GM12864 (cell line): ENCODE results near the gene CYP2C9.
"Not testable (repeated sequence)": the region's sequence is repeated elsewhere in the genome, so short reads cannot be mapped to it uniquely, and the experiment has no call there.

Experiments
- DNase-seq: peaks from one replicate; pipeline ENCODE4 v3.0.0-alpha.2; 2011; ENCODE audit warnings: low read depth
- H3K4me3 ChIP-seq: 2 replicates; pipeline ENCODE4 v1.5.1; 2011; ENCODE audit warnings: mild to moderate bottlenecking, low read depth, low read length, control low read depth
- TF ChIP-seq, protein P1 (sequence below): IDR thresholded peaks from 2 replicates; pipeline ENCODE4 v1.5.1; 2011; ENCODE audit warnings: low read depth, mild to moderate bottlenecking, moderate library complexity, low read length, control low read depth, inconsistent platforms; ENCODE audit errors: missing control alignments

CYP2C9 gene

DNA sequence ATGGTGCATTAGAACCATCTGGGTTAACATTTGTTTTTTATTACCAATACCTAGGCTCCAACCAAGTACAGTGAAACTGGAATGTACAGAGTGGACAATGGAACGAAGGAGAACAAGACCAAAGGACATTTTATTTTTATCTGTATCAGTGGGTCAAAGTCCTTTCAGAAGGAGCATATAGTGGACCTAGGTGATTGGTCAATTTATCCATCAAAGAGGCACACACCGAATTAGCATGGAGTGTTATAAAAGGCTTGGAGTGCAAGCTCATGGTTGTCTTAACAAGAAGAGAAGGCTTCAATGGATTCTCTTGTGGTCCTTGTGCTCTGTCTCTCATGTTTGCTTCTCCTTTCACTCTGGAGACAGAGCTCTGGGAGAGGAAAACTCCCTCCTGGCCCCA lies at the start of gene CYP2C9:
TSS of gene CYP2C9 (plus strand) at position 276 of the 400 bp plus-strand sequence. CDS start at position 301, 25 bp downstream.
- no peak within 1 kb of the TSS for H3K4me3 ChIP-seq
- TF ChIP-seq, protein P1, sequence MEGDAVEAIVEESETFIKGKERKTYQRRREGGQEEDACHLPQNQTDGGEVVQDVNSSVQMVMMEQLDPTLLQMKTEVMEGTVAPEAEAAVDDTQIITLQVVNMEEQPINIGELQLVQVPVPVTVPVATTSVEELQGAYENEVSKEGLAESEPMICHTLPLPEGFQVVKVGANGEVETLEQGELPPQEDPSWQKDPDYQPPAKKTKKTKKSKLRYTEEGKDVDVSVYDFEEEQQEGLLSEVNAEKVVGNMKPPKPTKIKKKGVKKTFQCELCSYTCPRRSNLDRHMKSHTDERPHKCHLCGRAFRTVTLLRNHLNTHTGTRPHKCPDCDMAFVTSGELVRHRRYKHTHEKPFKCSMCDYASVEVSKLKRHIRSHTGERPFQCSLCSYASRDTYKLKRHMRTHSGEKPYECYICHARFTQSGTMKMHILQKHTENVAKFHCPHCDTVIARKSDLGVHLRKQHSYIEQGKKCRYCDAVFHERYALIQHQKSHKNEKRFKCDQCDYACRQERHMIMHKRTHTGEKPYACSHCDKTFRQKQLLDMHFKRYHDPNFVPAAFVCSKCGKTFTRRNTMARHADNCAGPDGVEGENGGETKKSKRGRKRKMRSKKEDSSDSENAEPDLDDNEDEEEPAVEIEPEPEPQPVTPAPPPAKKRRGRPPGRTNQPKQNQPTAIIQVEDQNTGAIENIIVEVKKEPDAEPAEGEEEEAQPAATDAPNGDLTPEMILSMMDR, result no peak
- no peak for DNase-seq

- H3K4me3 ChIP-seq, result no peak overlapping the region
- TF ChIP-seq, protein P1, result no peak
- no peak for DNase-seq
These were observed 49.3 kb upstream of the CYP2C9 start for GRCh38 chr10:94889123-94889522.

DNA sequence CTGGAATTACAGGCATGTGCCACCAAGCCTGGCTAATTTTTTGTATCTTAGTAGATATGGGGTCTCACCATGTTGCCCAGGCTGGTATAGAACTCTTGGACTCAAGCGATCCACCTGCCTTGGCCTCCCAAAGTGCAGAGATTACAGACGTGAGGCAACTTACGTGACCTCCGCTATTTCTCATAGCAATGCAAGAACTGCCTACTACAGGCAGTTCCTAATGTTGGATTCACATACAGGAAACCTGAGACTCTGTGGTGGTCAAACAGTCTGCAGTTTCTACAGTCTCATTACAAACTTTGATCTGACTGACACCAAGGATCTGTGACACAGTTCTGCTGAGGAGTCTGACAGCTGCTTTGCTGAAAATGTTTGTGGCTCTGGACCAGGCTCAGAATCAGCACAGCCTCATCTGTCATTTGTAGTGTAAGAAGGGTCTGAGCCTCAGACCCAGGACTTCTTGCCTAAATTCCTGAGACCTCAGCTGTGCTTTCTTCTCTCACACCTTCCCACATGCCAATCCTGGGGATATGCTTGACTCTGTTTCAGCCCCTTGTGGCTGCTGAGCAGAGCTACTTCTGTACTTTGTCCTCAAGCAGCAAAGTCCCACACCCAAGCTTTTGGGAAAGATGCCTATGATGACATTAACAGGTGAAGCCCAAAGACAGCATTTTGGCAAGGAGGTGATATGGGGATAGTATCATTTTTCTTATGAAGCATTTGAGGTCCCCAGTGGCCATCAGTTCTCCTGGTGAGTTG lies 48.0 kb upstream of the CYP2C9 start:
- TF ChIP-seq, protein P1, result no peak
- DNase-seq, result no peak
- no peak overlapping the region for H3K4me3 ChIP-seq

GRCh38 chr10:94898414-94898813 lies 40.0 kb upstream of the CYP2C9 start:
- H3K4me3 ChIP-seq, DNase-seq: not testable (repeated sequence)

- DNase-seq, result no peak
- TF ChIP-seq, protein P1, result no peak
- H3K4me3 ChIP-seq, result no peak overlapping the region
These were observed 36.4 kb upstream of the CYP2C9 start for GRCh38 chr10:94902080-94902479.

DNA sequence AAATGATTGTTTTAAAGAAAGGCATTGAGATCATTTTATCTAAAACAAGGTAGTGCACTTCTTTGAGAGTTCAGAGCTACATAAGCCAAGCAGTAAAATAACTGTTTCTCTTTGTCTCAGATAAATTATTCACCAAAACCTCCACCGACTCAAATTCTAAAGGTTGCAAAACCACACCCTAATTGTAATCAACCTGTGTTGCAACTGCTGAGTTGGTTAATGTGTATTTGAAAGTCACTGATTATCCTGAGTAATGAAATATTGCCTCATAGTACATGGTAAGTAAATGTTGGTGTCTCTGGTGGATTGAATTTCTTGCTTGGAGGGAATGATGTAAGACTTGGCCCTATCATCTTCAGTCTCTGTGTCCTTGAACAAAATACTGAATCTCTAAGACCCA lies 35.9 kb upstream of the CYP2C9 start:
- no peak for DNase-seq
- no peak overlapping the region for H3K4me3 ChIP-seq
- TF ChIP-seq, protein P1, result no peak

- DNase-seq, H3K4me3 ChIP-seq: not testable (repeated sequence)
These were observed 33.8 kb upstream of the CYP2C9 start for GRCh38 chr10:94904506-94905148.

- TF ChIP-seq, protein P1, result no peak
- no peak for DNase-seq
- no peak overlapping the region for H3K4me3 ChIP-seq
These were observed 22.0 kb upstream of the CYP2C9 start for GRCh38 chr10:94916423-94916822.
